C4-2B (cell line): ENCODE data around the gene SH2D4B.
"Not testable (repeated sequence)": the region's sequence is repeated elsewhere in the genome, so short reads cannot be mapped to it uniquely, and the experiment has no call there.

Experiments
- ZFX ChIP-seq: fragments of 450-650 bp; IDR thresholded peaks from 2 replicates; pipeline ENCODE4 v1.6.1; 2017
- TF ChIP-seq, protein P1 (sequence below): fragments of 450-650 bp; conservative IDR thresholded peaks from 2 replicates; pipeline ENCODE4 v1.5.1; 2017; ENCODE audit warnings: mild to moderate bottlenecking

DNA sequence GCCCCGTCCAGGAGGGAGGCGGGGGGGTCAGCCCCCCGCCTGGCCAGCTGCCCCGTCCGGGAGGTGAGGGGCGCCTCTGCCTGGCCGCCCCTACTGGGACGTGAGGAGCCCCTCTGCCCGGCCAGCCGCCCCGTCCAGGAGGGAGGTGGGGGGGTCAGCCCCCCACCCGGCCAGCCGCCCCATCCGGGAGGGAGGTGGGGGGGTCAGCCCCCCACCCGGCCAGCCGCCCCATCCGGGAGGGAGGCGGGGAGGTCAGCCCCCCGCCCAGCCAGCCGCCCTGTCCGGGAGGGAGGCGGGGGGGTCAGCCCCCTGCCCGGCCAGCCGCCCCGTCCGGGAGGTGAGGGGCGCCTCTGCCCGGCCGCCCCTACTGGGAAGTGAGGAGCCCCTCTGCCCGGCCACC lies 3.1 kb upstream of the SH2D4B start:
- TF ChIP-seq, protein P1, sequence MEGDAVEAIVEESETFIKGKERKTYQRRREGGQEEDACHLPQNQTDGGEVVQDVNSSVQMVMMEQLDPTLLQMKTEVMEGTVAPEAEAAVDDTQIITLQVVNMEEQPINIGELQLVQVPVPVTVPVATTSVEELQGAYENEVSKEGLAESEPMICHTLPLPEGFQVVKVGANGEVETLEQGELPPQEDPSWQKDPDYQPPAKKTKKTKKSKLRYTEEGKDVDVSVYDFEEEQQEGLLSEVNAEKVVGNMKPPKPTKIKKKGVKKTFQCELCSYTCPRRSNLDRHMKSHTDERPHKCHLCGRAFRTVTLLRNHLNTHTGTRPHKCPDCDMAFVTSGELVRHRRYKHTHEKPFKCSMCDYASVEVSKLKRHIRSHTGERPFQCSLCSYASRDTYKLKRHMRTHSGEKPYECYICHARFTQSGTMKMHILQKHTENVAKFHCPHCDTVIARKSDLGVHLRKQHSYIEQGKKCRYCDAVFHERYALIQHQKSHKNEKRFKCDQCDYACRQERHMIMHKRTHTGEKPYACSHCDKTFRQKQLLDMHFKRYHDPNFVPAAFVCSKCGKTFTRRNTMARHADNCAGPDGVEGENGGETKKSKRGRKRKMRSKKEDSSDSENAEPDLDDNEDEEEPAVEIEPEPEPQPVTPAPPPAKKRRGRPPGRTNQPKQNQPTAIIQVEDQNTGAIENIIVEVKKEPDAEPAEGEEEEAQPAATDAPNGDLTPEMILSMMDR = not testable (repeated sequence)
- TF ChIP-seq ZFX = not testable (repeated sequence)
